Glutamatergic neuron (in vitro differentiated cells): Measurements from ENCODE around the gene UBL4A. TPM values are rescaled to one million over a fixed set of nuclear protein-coding genes. Genes with fewer than 3 reads are reported as not detected.

Experiments used
- DNase-seq: peaks from one replicate; pipeline ENCODE4 v3.0.0; 2022
- H3K27ac Mint-ChIP-seq: one replicate; pipeline ENCODE4 v1.8.0; 2020; ENCODE audit warnings: mild to moderate bottlenecking, mixed read lengths, inconsistent platforms; ENCODE audit not compliant: unreplicated experiment
- H3K27me3 Mint-ChIP-seq: one replicate; pipeline ENCODE4 v1.8.0; 2020; ENCODE audit warnings: mild to moderate bottlenecking, moderate library complexity, mixed read lengths, inconsistent platforms; ENCODE audit not compliant: unreplicated experiment
- H3K36me3 Mint-ChIP-seq: one replicate; pipeline ENCODE4 v1.8.0; 2020; ENCODE audit warnings: mild to moderate bottlenecking, mixed read lengths, inconsistent platforms; ENCODE audit not compliant: unreplicated experiment
- H3K4me1 Mint-ChIP-seq: one replicate; pipeline ENCODE4 v1.8.0; 2020; ENCODE audit warnings: mild to moderate bottlenecking, low read depth, mixed read lengths, inconsistent platforms; ENCODE audit not compliant: unreplicated experiment
- H3K4me3 Mint-ChIP-seq: one replicate; pipeline ENCODE4 v1.8.0; 2020; ENCODE audit warnings: mild to moderate bottlenecking, mixed read lengths, inconsistent platforms; ENCODE audit not compliant: unreplicated experiment
- H3K9me3 Mint-ChIP-seq: one replicate; pipeline ENCODE4 v1.8.0; 2020; ENCODE audit warnings: mild to moderate bottlenecking, moderate library complexity, mixed read lengths, inconsistent platforms; ENCODE audit not compliant: unreplicated experiment
- CTCF ChIP-seq: fragments of 200-600 bp; sonication (generic); IDR thresholded peaks from one replicate; pipeline ENCODE4 v1.5.0; 2021; ENCODE audit not compliant: partially characterized antibody, unreplicated experiment
- total RNA-seq: library from RNA; stranded (reverse); fragmentation: NEBNext Ultra II Directional; extraction: Animal tissue kit (Norgen Biotek cat#: 25700); gene quantifications from one replicate; pipeline ENCODE4 v1.2.1, GENCODE V29; 2021; ENCODE audit not compliant: unreplicated experiment

Gene UBL4A
- total RNA-seq, 1 donor from 2014 or later, result 28.4 TPM

GRCh38 chrX:154490021-154490413 is 3.6 kb upstream of the UBL4A start:
- Mint-ChIP-seq H3K36me3 (no peaks in the 10 kb centered on the region), H3K27ac (peak overlapping the region; percentile 55), H3K9me3 (peaks cover 4% of the 10 kb centered on the region), H3K27me3 (no peaks in the 10 kb centered on the region), H3K4me3 (peak overlapping the region; percentile 85), H3K4me1 (no peaks in the 10 kb centered on the region)
- no peak for DNase-seq
- no peak for TF ChIP-seq CTCF

- TF ChIP-seq CTCF, result no peak
- Mint-ChIP-seq H3K9me3 (peaks cover 4% of the 10 kb centered on the region), H3K27me3 (no peaks in the 10 kb centered on the region), H3K36me3 (no peaks in the 10 kb centered on the region), H3K27ac (no peak overlapping the region), H3K4me1 (no peaks in the 10 kb centered on the region), H3K4me3 (peak overlapping the region; percentile 85)
- DNase-seq, result no peak
Measured at GRCh38 chrX:154489182-154489581, 2.8 kb upstream of the UBL4A start.

- Mint-ChIP-seq H3K4me3 (no peak overlapping the region), H3K27ac (no peak overlapping the region), H3K9me3 (peaks cover 4% of the 10 kb centered on the region), H3K27me3 (no peaks in the 10 kb centered on the region), H3K36me3 (no peaks in the 10 kb centered on the region), H3K4me1 (no peaks in the 10 kb centered on the region)
- no peak for DNase-seq
- TF ChIP-seq CTCF, result no peak
Measured at GRCh38 chrX:154488336-154489075, 2.1 kb upstream of the UBL4A start.

GRCh38 chrX:154487518-154488290 is 1.3 kb upstream of the UBL4A start:
- H3K36me3 Mint-ChIP-seq, result no peaks in the 10 kb centered on the region
- DNase-seq, result no peak
- no peaks in the 10 kb centered on the region for H3K4me1 Mint-ChIP-seq
- peaks cover 4% of the 10 kb centered on the region for H3K9me3 Mint-ChIP-seq
- no peak overlapping the region for H3K27ac Mint-ChIP-seq
- no peak for TF ChIP-seq CTCF
- H3K4me3 Mint-ChIP-seq, result peak overlapping the region; percentile 74
- no peaks in the 10 kb centered on the region for H3K27me3 Mint-ChIP-seq

- Mint-ChIP-seq H3K27ac (no peak overlapping the region), H3K36me3 (no peaks in the 10 kb centered on the region), H3K4me3 (no peak overlapping the region), H3K27me3 (no peaks in the 10 kb centered on the region), H3K9me3 (peaks cover 4% of the 10 kb centered on the region), H3K4me1 (no peaks in the 10 kb centered on the region)
- no peak for TF ChIP-seq CTCF
- peak; percentile 39 for DNase-seq
Measured at GRCh38 chrX:154486052-154486395, 391 bp downstream of the UBL4A start.
